DOHH2 (cell line): ENCODE measurements around the gene CSRNP3.
"Not testable (repeated sequence)": the region's sequence is repeated elsewhere in the genome, so short reads cannot be mapped to it uniquely, and the experiment has no call there.

Source experiments
- H3F3A ChIP-seq: fragments of 200-600 bp; sonication (generic), shearing (Covaris generic); 2 replicates; pipeline ENCODE4 v1.6.0; 2016; ENCODE audit warnings: antibody characterized with exemption, mild to moderate bottlenecking; ENCODE audit not compliant: control insufficient read depth, insufficient read depth
- H3K27ac ChIP-seq: fragments of 200-600 bp; sonication (generic); 2 replicates; pipeline ENCODE4 v1.5.1; 2014; ENCODE audit warnings: low read depth, mild to moderate bottlenecking, low read length, moderate library complexity
- H3K27me3 ChIP-seq: fragments of 200-600 bp; sonication (generic); 2 replicates; pipeline ENCODE4 v1.6.1; 2014; ENCODE audit warnings: mild to moderate bottlenecking, low read length, mixed read lengths; ENCODE audit not compliant: control insufficient read depth
- H3K36me3 ChIP-seq: fragments of 200-600 bp; sonication (generic); 2 replicates; pipeline ENCODE4 v1.6.1; 2014; ENCODE audit warnings: mild to moderate bottlenecking, low read length, moderate library complexity, mixed read lengths; ENCODE audit not compliant: control insufficient read depth
- H3K4me1 ChIP-seq: fragments of 200-600 bp; sonication (generic); 2 replicates; pipeline ENCODE4 v1.6.1; 2014; ENCODE audit warnings: mild to moderate bottlenecking, low read length, mixed read lengths; ENCODE audit not compliant: control insufficient read depth
- H3K4me2 ChIP-seq: fragments of 200-600 bp; sonication (generic); 2 replicates; pipeline ENCODE4 v1.6.0; 2014; ENCODE audit warnings: mild to moderate bottlenecking, low read length, moderate library complexity
- H3K4me3 ChIP-seq: fragments of 200-600 bp; sonication (generic); 2 replicates; pipeline ENCODE4 v1.5.1; 2014; ENCODE audit warnings: mild to moderate bottlenecking, low read length, mixed read lengths
- H3K79me2 ChIP-seq: fragments of 200-600 bp; sonication (generic); 2 replicates; pipeline ENCODE4 v1.6.1; 2014; ENCODE audit warnings: mild to moderate bottlenecking, low read length, mixed read lengths; ENCODE audit not compliant: control insufficient read depth
- H3K9me2 ChIP-seq: fragments of 200-600 bp; sonication (generic); replicated peaks from 2 replicates; pipeline ENCODE4 v1.6.1; 2014; ENCODE audit warnings: mild to moderate bottlenecking, low read length, mixed read lengths; ENCODE audit not compliant: control insufficient read depth
- H3K9me3 ChIP-seq: fragments of 200-600 bp; sonication (generic); 2 replicates; pipeline ENCODE4 v1.6.1; 2014; ENCODE audit warnings: antibody characterized with exemption, low read length, mixed read lengths; ENCODE audit not compliant: control insufficient read depth, insufficient read depth
- H4K20me1 ChIP-seq: fragments of 200-600 bp; sonication (generic); 2 replicates; pipeline ENCODE4 v1.6.0; 2014; ENCODE audit warnings: low read depth, mild to moderate bottlenecking, antibody characterized with exemption, low read length, moderate library complexity; ENCODE audit not compliant: control insufficient read depth, insufficient read depth
- EZH2phosphoT487 ChIP-seq: fragments of 200-600 bp; sonication (generic); IDR thresholded peaks from 2 replicates; pipeline ENCODE4 v1.6.1; 2017; ENCODE audit warnings: borderline replicate concordance, mild to moderate bottlenecking, antibody characterized with exemption, low read length, moderate library complexity, mixed read lengths
- TF ChIP-seq, protein P1 (sequence below): fragments of 200-600 bp; sonication (generic); IDR thresholded peaks from one replicate; pipeline ENCODE4 v1.5.1; 2014; ENCODE audit warnings: antibody characterized with exemption, mild to moderate bottlenecking, low read depth, low read length; ENCODE audit not compliant: poor library complexity, severe bottlenecking

CSRNP3 gene

GRCh38 chr2:165662720-165663119 is 193.2 kb downstream of the CSRNP3 start:
- Histone ChIP-seq H3K4me1 (peaks cover 15% of the 10 kb centered on the region), H3F3A (peaks cover 7% of the 10 kb centered on the region), H3K79me2 (no peaks in the 10 kb centered on the region), H4K20me1 (no peaks in the 10 kb centered on the region), H3K9me3 (no peaks in the 10 kb centered on the region), H3K27ac (no peak overlapping the region), H3K9me2 (no peaks in the 10 kb centered on the region), H3K4me3 (no peak overlapping the region), H3K36me3 (no peaks in the 10 kb centered on the region), H3K27me3 (no peaks in the 10 kb centered on the region), H3K4me2 (no peak overlapping the region)
- TF ChIP-seq, protein P1, sequence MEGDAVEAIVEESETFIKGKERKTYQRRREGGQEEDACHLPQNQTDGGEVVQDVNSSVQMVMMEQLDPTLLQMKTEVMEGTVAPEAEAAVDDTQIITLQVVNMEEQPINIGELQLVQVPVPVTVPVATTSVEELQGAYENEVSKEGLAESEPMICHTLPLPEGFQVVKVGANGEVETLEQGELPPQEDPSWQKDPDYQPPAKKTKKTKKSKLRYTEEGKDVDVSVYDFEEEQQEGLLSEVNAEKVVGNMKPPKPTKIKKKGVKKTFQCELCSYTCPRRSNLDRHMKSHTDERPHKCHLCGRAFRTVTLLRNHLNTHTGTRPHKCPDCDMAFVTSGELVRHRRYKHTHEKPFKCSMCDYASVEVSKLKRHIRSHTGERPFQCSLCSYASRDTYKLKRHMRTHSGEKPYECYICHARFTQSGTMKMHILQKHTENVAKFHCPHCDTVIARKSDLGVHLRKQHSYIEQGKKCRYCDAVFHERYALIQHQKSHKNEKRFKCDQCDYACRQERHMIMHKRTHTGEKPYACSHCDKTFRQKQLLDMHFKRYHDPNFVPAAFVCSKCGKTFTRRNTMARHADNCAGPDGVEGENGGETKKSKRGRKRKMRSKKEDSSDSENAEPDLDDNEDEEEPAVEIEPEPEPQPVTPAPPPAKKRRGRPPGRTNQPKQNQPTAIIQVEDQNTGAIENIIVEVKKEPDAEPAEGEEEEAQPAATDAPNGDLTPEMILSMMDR: no peak
- no peak for TF ChIP-seq EZH2phosphoT487

DNA sequence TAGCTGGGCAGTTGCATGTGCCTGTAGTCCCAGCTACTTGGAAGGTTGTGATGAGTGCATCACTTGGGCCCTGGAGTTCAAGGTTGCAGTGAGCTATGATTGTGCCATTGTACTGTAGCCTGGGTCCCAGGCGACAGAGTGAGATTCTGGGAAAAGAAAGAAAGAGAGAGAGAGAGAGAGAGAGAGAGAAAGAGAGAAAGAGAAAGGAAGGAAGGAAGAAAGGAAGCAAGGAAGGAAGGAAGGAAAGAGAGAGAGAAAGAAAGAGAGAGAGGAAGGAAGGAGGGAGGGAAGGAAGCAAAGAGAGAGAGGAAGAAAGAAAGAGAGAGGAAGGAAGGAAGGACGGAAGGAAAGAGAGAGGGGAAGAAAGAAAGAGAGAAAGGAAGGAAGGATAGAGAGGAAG is 196.1 kb downstream of the CSRNP3 start:
- no peaks in the 10 kb centered on the region for H3K9me3 ChIP-seq
- H3K27me3 ChIP-seq: no peaks in the 10 kb centered on the region
- peaks cover 8% of the 10 kb centered on the region for H3F3A ChIP-seq
- no peak overlapping the region for H3K27ac ChIP-seq
- no peaks in the 10 kb centered on the region for H3K36me3 ChIP-seq
- TF ChIP-seq EZH2phosphoT487: no peak
- TF ChIP-seq, protein P1: no peak
- peaks cover 12% of the 10 kb centered on the region for H3K4me1 ChIP-seq
- no peaks in the 10 kb centered on the region for H4K20me1 ChIP-seq
- H3K4me3 ChIP-seq: no peak overlapping the region
- no peaks in the 10 kb centered on the region for H3K79me2 ChIP-seq
- no peaks in the 10 kb centered on the region for H3K9me2 ChIP-seq
- no peak overlapping the region for H3K4me2 ChIP-seq

- H3K4me1 ChIP-seq: peaks cover 14% of the 10 kb centered on the region
- not testable (repeated sequence) for H3K27me3 ChIP-seq, H3K36me3 ChIP-seq, H3K4me2 ChIP-seq, H4K20me1 ChIP-seq, H3K27ac ChIP-seq, H3K4me3 ChIP-seq, H3K9me2 ChIP-seq, H3K79me2 ChIP-seq, H3F3A ChIP-seq, H3K9me3 ChIP-seq
These were observed 196.6 kb downstream of the CSRNP3 start for GRCh38 chr2:165666073-165666472.

DNA sequence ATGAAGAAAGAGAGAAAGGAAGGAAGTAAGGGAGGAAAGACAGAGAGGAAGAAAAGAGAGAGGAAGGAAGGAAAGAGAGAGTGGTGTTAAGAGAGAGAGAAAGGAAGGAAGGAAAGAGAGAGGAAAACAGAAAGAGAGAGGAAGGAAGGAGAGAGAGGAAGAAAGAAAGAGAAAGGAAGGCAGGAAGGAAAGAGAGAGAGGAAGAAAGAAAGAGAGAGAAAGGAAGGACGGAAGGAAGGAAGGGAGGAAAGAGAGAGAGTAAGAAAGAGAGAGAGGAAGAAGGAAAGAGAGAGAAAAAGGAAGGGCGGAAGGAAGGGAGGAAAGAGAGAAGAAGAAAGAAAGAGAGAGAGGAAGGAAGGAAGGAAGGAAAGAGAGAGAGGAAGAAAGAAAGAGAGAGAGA is 197.1 kb downstream of the CSRNP3 start:
- no peaks in the 10 kb centered on the region for H3K79me2 ChIP-seq
- peaks cover 14% of the 10 kb centered on the region for H3K4me1 ChIP-seq
- TF ChIP-seq EZH2phosphoT487: no peak
- TF ChIP-seq, protein P1: no peak

More for the DNA sequence above, 197.1 kb downstream of the CSRNP3 start:
- no peak overlapping the region for H3K4me2 ChIP-seq
- H3K4me3 ChIP-seq: no peak overlapping the region
- H3K9me2 ChIP-seq: no peaks in the 10 kb centered on the region
- no peaks in the 10 kb centered on the region for H4K20me1 ChIP-seq
- H3K9me3 ChIP-seq: peaks cover 6% of the 10 kb centered on the region
- no peak overlapping the region for H3K27ac ChIP-seq
- peaks cover 8% of the 10 kb centered on the region for H3F3A ChIP-seq
- H3K27me3 ChIP-seq: no peaks in the 10 kb centered on the region
- peaks cover 5% of the 10 kb centered on the region for H3K36me3 ChIP-seq
